ENCODE measurements around the gene CUL4B.

CUL4B gene

DNA sequence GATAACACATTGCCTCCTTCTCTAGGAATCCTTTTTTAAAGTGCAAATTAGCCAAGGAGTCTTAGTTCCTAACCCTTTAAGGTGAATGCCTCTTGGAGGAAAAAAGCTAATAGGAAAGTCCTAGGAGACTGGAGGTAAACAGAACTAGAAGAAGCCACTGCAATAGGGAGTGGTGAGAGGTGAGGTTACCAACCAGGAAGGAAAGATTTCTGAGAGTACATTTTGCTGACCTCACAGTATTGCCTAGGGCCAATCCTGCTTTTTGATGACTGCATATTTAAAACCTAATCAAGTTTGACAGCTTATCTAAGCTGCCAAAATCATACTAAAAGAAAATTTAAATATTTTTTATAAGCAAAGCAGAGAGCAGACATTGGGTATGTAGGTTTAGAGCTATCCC is 7.3 kb upstream of the CUL4B start:
- H3K79me2 ChIP-seq (ENCODE audit: low read length) = no peaks in the 10 kb centered on the region
- no peak overlapping the region for H2AFZ ChIP-seq (ENCODE audit: low read depth, low read length)
- H3K4me2 ChIP-seq (ENCODE audit: low read length) = no peak overlapping the region
- peaks cover 5% of the 10 kb centered on the region for H3K4me1 ChIP-seq (ENCODE audit: low read length)
- no peak overlapping the region for H3K27ac ChIP-seq (ENCODE audit: low read length)
- H3K9me3 ChIP-seq (ENCODE audit: insufficient read depth, low read length) = no peaks in the 10 kb centered on the region
- TF ChIP-seq EZH2phosphoT487 (IDR thresholded peaks at IDR 0.05; ENCODE audit: low read depth) = no peak
- TF ChIP-seq, protein P1, sequence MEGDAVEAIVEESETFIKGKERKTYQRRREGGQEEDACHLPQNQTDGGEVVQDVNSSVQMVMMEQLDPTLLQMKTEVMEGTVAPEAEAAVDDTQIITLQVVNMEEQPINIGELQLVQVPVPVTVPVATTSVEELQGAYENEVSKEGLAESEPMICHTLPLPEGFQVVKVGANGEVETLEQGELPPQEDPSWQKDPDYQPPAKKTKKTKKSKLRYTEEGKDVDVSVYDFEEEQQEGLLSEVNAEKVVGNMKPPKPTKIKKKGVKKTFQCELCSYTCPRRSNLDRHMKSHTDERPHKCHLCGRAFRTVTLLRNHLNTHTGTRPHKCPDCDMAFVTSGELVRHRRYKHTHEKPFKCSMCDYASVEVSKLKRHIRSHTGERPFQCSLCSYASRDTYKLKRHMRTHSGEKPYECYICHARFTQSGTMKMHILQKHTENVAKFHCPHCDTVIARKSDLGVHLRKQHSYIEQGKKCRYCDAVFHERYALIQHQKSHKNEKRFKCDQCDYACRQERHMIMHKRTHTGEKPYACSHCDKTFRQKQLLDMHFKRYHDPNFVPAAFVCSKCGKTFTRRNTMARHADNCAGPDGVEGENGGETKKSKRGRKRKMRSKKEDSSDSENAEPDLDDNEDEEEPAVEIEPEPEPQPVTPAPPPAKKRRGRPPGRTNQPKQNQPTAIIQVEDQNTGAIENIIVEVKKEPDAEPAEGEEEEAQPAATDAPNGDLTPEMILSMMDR (IDR thresholded peaks at IDR 0.05; ENCODE audit: low read depth, low read length) = no peak
- H3K27me3 ChIP-seq (ENCODE audit: low read depth, low read length) = no peaks in the 10 kb centered on the region
- no peak overlapping the region for H3K4me3 ChIP-seq (ENCODE audit: low read length)
- no peak overlapping the region for H3K9ac ChIP-seq (ENCODE audit: low read length)
- no peaks in the 10 kb centered on the region for H3K36me3 ChIP-seq (replicated peaks; ENCODE audit: low read depth, low read length)
- no peaks in the 10 kb centered on the region for H4K20me1 ChIP-seq (ENCODE audit: insufficient read depth, low read length)

DNA sequence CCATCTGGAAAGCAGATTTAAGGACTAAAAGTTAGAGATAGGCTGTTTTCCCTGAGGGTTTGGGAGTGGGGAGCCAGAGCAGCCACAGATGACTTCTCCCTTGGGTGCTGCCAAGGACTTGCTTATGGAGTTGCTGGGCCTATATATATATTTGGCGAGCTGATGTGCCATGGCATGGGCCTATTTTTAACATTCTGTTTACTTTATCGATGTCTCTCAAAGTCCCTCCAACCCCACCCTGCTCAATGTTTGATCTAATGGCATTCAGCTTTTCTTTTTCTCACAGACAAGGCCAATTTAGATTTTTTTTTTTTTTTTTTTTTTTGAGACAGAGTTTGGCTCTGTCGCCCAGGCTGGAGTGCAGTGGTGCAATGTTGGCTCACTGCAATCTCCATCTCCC is 6.1 kb upstream of the CUL4B start:
- no peak overlapping the region for H3K4me2 ChIP-seq (ENCODE audit: low read length)
- H3K9me3 ChIP-seq (ENCODE audit: insufficient read depth, low read length) = no peaks in the 10 kb centered on the region

GRCh38 chrX:120564925-120565324 is 4.2 kb upstream of the CUL4B start:
- peaks cover 7% of the 10 kb centered on the region for H3K79me2 ChIP-seq (ENCODE audit: low read length)
- no peaks in the 10 kb centered on the region for H4K20me1 ChIP-seq (ENCODE audit: insufficient read depth, low read length)
- no peak overlapping the region for H3K27ac ChIP-seq (ENCODE audit: low read length)
- H3K27me3 ChIP-seq (ENCODE audit: low read depth, low read length) = no peaks in the 10 kb centered on the region
- H3K4me1 ChIP-seq (ENCODE audit: low read length) = peaks cover 14% of the 10 kb centered on the region
- no peak overlapping the region for H3K4me2 ChIP-seq (ENCODE audit: low read length)
- H3K4me3 ChIP-seq (ENCODE audit: low read length) = no peak overlapping the region
- no peak overlapping the region for H3K9ac ChIP-seq (ENCODE audit: low read length)
- TF ChIP-seq, protein P1 (IDR thresholded peaks at IDR 0.05; ENCODE audit: low read depth, low read length) = no peak
- TF ChIP-seq EZH2phosphoT487 (IDR thresholded peaks at IDR 0.05; ENCODE audit: low read depth) = no peak
- no peaks in the 10 kb centered on the region for H3K9me3 ChIP-seq (ENCODE audit: insufficient read depth, low read length)
- H2AFZ ChIP-seq (ENCODE audit: low read depth, low read length) = no peak overlapping the region
- H3K36me3 ChIP-seq (replicated peaks; ENCODE audit: low read depth, low read length) = no peaks in the 10 kb centered on the region

More for the DNA sequence above, 6.1 kb upstream of the CUL4B start:
- TF ChIP-seq EZH2phosphoT487 (IDR thresholded peaks at IDR 0.05; ENCODE audit: low read depth) = no peak
- TF ChIP-seq, protein P1 (IDR thresholded peaks at IDR 0.05; ENCODE audit: low read depth, low read length) = no peak
- Histone ChIP-seq H4K20me1 (ENCODE audit: insufficient read depth, low read length) (no peaks in the 10 kb centered on the region), H3K36me3 (replicated peaks; ENCODE audit: low read depth, low read length) (no peaks in the 10 kb centered on the region), H3K4me3 (ENCODE audit: low read length) (no peak overlapping the region), H3K9ac (ENCODE audit: low read length) (no peak overlapping the region), H3K27ac (ENCODE audit: low read length) (no peak overlapping the region), H3K4me1 (ENCODE audit: low read length) (peaks cover 14% of the 10 kb centered on the region), H2AFZ (ENCODE audit: low read depth, low read length) (no peak overlapping the region), H3K79me2 (ENCODE audit: low read length) (no peaks in the 10 kb centered on the region), H3K27me3 (ENCODE audit: low read depth, low read length) (no peaks in the 10 kb centered on the region)

- no peak overlapping the region for H3K9ac ChIP-seq (ENCODE audit: low read length)
- H3K79me2 ChIP-seq (ENCODE audit: low read length) = peaks cover 30% of the 10 kb centered on the region
- 0 out of 2 replicates have a peak overlapping the region, but pooled peaks have one; percentile 95 for H3K27ac ChIP-seq (ENCODE audit: low read length)
- H3K4me2 ChIP-seq (ENCODE audit: low read length) = peak overlapping the region; percentile 93
- H3K36me3 ChIP-seq (replicated peaks; ENCODE audit: low read depth, low read length) = no peaks in the 10 kb centered on the region
- H3K4me3 ChIP-seq (ENCODE audit: low read length) = peak overlapping the region; percentile 100; the same call in 1 of the 2 replicates
- H3K27me3 ChIP-seq (ENCODE audit: low read depth, low read length) = no peaks in the 10 kb centered on the region
- H3K9me3 ChIP-seq (ENCODE audit: insufficient read depth, low read length) = no peaks in the 10 kb centered on the region
- H2AFZ ChIP-seq (ENCODE audit: low read depth, low read length) = no peak overlapping the region
- TF ChIP-seq EZH2phosphoT487 (IDR thresholded peaks at IDR 0.05; ENCODE audit: low read depth) = no peak
- TF ChIP-seq, protein P1 (IDR thresholded peaks at IDR 0.05; ENCODE audit: low read depth, low read length) = no peak
- no peaks in the 10 kb centered on the region for H4K20me1 ChIP-seq (ENCODE audit: insufficient read depth, low read length)
- H3K4me1 ChIP-seq (ENCODE audit: low read length) = peaks cover 25% of the 10 kb centered on the region
Observed at GRCh38 chrX:120562569-120562926, 1.8 kb upstream of the CUL4B start.

All from OCI-LY3 (cell line).